H1 (cell line): Measurements from ENCODE around the gene FERMT1. TPM values are rescaled to one million over a fixed set of nuclear protein-coding genes. Genes with fewer than 3 reads are reported as not detected.

Experiments used
- CTCF ChIA-PET: fragments of 300-600 bp; sonication (Branson Sonifier 250); formaldehyde crosslinking; loops from one replicate; lab custom pipeline; 2021; ENCODE audit not compliant: partially characterized antibody; lab: Charles Lee
- POLR2A ChIA-PET: fragments of 300-600 bp; sonication (Branson Sonifier 250); formaldehyde crosslinking; loops from one replicate; lab custom pipeline; 2021; ENCODE audit warnings: inconsistent platforms; ENCODE audit not compliant: partially characterized antibody; lab: Charles Lee
- DNase-seq, 2 experiments: peaks; one replicate each; pipeline versions ENCODE4 v3.0.0 to v3.0.0-alpha.2; 2010 to 2022; ENCODE audit warnings: low spot score in 2 of 2, low read depth in 1 of 2, mixed read lengths in 1 of 2
- FAIRE-seq: peaks from 2 replicates; lab custom pipeline; 2011; peaks lifted over from hg19 to GRCh38; lab: Jason Lieb, UNC
- H2AFZ ChIP-seq: 2 replicates; pipeline ENCODE4 v1.8.1; 2012; ENCODE audit warnings: low read length, inconsistent platforms
- H2AK5ac ChIP-seq: 2 replicates; pipeline ENCODE4 v1.6.1; 2013; ENCODE audit warnings: low read depth, low read length
- H2BK120ac ChIP-seq: replicated peaks from 2 replicates; pipeline ENCODE3; 2013; ENCODE audit warnings: low read depth, low read length, inconsistent platforms
- H2BK12ac ChIP-seq: 2 replicates; pipeline ENCODE4 v1.6.1; 2013; ENCODE audit warnings: low read depth, low read length
- H2BK15ac ChIP-seq: 2 replicates; pipeline ENCODE4 v1.6.1; 2013; ENCODE audit warnings: low read length
- H2BK20ac ChIP-seq: 2 replicates; pipeline ENCODE4 v1.6.1; 2013; ENCODE audit warnings: low read length
- H2BK5ac ChIP-seq: 2 replicates; pipeline ENCODE4 v1.6.1; 2013; ENCODE audit warnings: low read depth, low read length
- H3K14ac ChIP-seq: 2 replicates; pipeline ENCODE4 v1.6.1; 2013; ENCODE audit warnings: inconsistent platforms; ENCODE audit not compliant: insufficient read length
- H3K18ac ChIP-seq: 2 replicates; pipeline ENCODE4 v1.6.1; 2013; ENCODE audit warnings: low read length; ENCODE audit errors: extremely low read depth
- H3K23ac ChIP-seq: 2 replicates; pipeline ENCODE4 v1.6.1; 2013; ENCODE audit warnings: inconsistent platforms; ENCODE audit not compliant: insufficient read length
- H3K23me2 ChIP-seq: 2 replicates; pipeline ENCODE4 v1.6.1; 2013; ENCODE audit warnings: low read depth, low read length
- H3K27ac ChIP-seq: 2 replicates; pipeline ENCODE4 v1.6.1; 2011; ENCODE audit warnings: low read depth, low read length, inconsistent platforms
- H3K27me3 ChIP-seq, 4 experiments: replicated peaks in 1 of 4; 1 replicate in 1 of 4; 2 replicates in 3 of 4; pipeline versions ENCODE4 v1.6.1 to v1.8.1; 2011 to 2013; ENCODE audit warnings: low read length in 3 of 4, mild to moderate bottlenecking in 3 of 4, inconsistent platforms in 2 of 4, mixed read lengths in 2 of 4, moderate library complexity in 1 of 4; ENCODE audit not compliant: control insufficient read depth in 3 of 4, insufficient read depth in 3 of 4; ENCODE audit errors: extremely low read depth in 1 of 4
- H3K36me3 ChIP-seq, 4 experiments: 2 replicates each; pipeline versions ENCODE4 v1.6.1 to v1.8.1; 2011 to 2013; ENCODE audit warnings: mild to moderate bottlenecking in 4 of 4, low read length in 3 of 4, moderate library complexity in 2 of 4, control low read depth in 1 of 4, inconsistent platforms in 1 of 4; ENCODE audit not compliant: insufficient read depth in 4 of 4, control insufficient read depth in 2 of 4
- H3K4ac ChIP-seq: replicated peaks from 2 replicates; pipeline ENCODE3; 2013; ENCODE audit warnings: low read length, low read depth, mixed read lengths, inconsistent platforms; ENCODE audit not compliant: insufficient read length
- H3K4me1 ChIP-seq, 4 experiments: replicated peaks in 1 of 4; 1 replicate in 1 of 4; 2 replicates in 3 of 4; pipeline versions ENCODE4 v1.6.1 to v1.8.1; 2011 to 2013; ENCODE audit warnings: low read length in 3 of 4, inconsistent platforms in 2 of 4, mixed read lengths in 1 of 4; ENCODE audit not compliant: insufficient read depth in 4 of 4, control insufficient read depth in 3 of 4
- H3K4me2 ChIP-seq, 2 experiments: 2 replicates each; pipeline versions ENCODE4 v1.6.1 to v1.8.1; 2011 to 2013; ENCODE audit warnings: low read depth in 2 of 2, low read length in 2 of 2, control low read depth in 1 of 2, inconsistent platforms in 1 of 2, mild to moderate bottlenecking in 1 of 2; ENCODE audit not compliant: insufficient read depth in 1 of 2
- H3K4me3 ChIP-seq, 4 experiments: fragments of 200-600, 300-600 bp in 1 of 4; sonication (generic), shearing (Covaris generic), sonication (Bioruptor Twin) in 1 of 4; 2 replicates each; pipeline versions ENCODE4 v1.5.1 to v1.8.1; 2011 to 2016; ENCODE audit warnings: low read length in 4 of 4, low read depth in 3 of 4, control low read depth in 2 of 4, inconsistent platforms in 2 of 4, mild to moderate bottlenecking in 2 of 4, mixed read lengths in 1 of 4, moderate library complexity in 1 of 4; ENCODE audit not compliant: insufficient read depth in 2 of 4; ENCODE audit errors: extremely low read depth in 1 of 4
- H3K56ac ChIP-seq: replicated peaks from 2 replicates; pipeline ENCODE3; 2013; ENCODE audit warnings: low read depth, mild to moderate bottlenecking, mixed read lengths, low read length, inconsistent platforms; ENCODE audit not compliant: insufficient read length
- H3K79me1 ChIP-seq: 2 replicates; pipeline ENCODE4 v1.6.1; 2013; ENCODE audit warnings: low read depth, low read length, control low read depth
- H3K79me2 ChIP-seq, 2 experiments: 2 replicates each; pipeline versions ENCODE4 v1.6.1 to v1.8.1; 2012 to 2013; ENCODE audit warnings: low read length in 2 of 2, mild to moderate bottlenecking in 2 of 2, inconsistent platforms in 1 of 2; ENCODE audit not compliant: insufficient read depth in 2 of 2, control insufficient read depth in 1 of 2
- H3K9ac ChIP-seq, 4 experiments: replicated peaks in 1 of 4; 1 replicate in 1 of 4; 2 replicates in 3 of 4; pipeline versions ENCODE4 v1.6.1 to v1.8.1; 2011 to 2013; ENCODE audit warnings: low read depth in 3 of 4, low read length in 3 of 4, control low read depth in 2 of 4, mild to moderate bottlenecking in 2 of 4, moderate library complexity in 2 of 4, inconsistent platforms in 1 of 4; ENCODE audit errors: extremely low read depth in 1 of 4
- H3K9me3 ChIP-seq, 2 experiments: 2 replicates each; pipeline versions ENCODE4 v1.6.1 to v1.8.1; 2012 to 2013; ENCODE audit warnings: mild to moderate bottlenecking in 2 of 2, moderate library complexity in 2 of 2, control low read depth in 1 of 2, inconsistent platforms in 1 of 2, low read depth in 1 of 2, low read length in 1 of 2, mixed read lengths in 1 of 2; ENCODE audit not compliant: insufficient read depth in 2 of 2
- H4K20me1 ChIP-seq, 2 experiments: replicated peaks in 1 of 2; 2 replicates each; pipeline versions ENCODE3 to v1.8.1; 2011 to 2013; ENCODE audit warnings: inconsistent platforms in 2 of 2, low read length in 2 of 2, mild to moderate bottlenecking in 1 of 2; ENCODE audit not compliant: insufficient read depth in 2 of 2, control insufficient read depth in 1 of 2
- H4K5ac ChIP-seq: 2 replicates; pipeline ENCODE4 v1.6.1; 2013; ENCODE audit warnings: low read length, low read depth, mixed read lengths, inconsistent platforms; ENCODE audit not compliant: insufficient read length
- H4K8ac ChIP-seq: 2 replicates; pipeline ENCODE4 v1.8.0; 2013; ENCODE audit warnings: mild to moderate bottlenecking, moderate library complexity, low read length, inconsistent platforms; ENCODE audit not compliant: insufficient read depth; ENCODE audit errors: extremely low read depth
- H4K91ac ChIP-seq: replicated peaks from 2 replicates; pipeline ENCODE3; 2013; ENCODE audit warnings: low read length, mixed read lengths, inconsistent platforms; ENCODE audit not compliant: insufficient read length
- CHD1 ChIP-seq: IDR thresholded peaks from 2 replicates; pipeline ENCODE4 v1.6.1; 2012; ENCODE audit warnings: low read depth, low read length, improper control_type of control experiment
- CHD2 ChIP-seq: IDR thresholded peaks from 2 replicates; pipeline ENCODE4 v1.6.1; 2012; ENCODE audit warnings: low read length, improper control_type of control experiment
- HDAC6 ChIP-seq: IDR thresholded peaks from one replicate; pipeline ENCODE4 v1.7.1; 2012; ENCODE audit warnings: low read depth, mild to moderate bottlenecking, inconsistent platforms, low read length, moderate library complexity
- RAD21 ChIP-seq, 2 experiments: IDR thresholded peaks in 1 of 2; conservative IDR thresholded peaks in 1 of 2; 2 replicates each; pipeline ENCODE4 v1.6.1; 2011; ENCODE audit warnings: low read depth in 2 of 2, low read length in 2 of 2, improper control_type of control experiment in 1 of 2, inconsistent platforms in 1 of 2, mild to moderate bottlenecking in 1 of 2, moderate library complexity in 1 of 2
- SRF ChIP-seq: IDR thresholded peaks from 2 replicates; pipeline ENCODE4 v1.6.1; 2011; ENCODE audit warnings: mild to moderate bottlenecking, low read depth, low read length, moderate library complexity
- TAF7 ChIP-seq: optimal IDR thresholded peaks from 2 replicates; pipeline ENCODE3; 2011; ENCODE audit warnings: low read depth, mild to moderate bottlenecking, inconsistent platforms, low read length, moderate library complexity, borderline replicate concordance
- TEAD4 ChIP-seq: IDR thresholded peaks from 2 replicates; pipeline ENCODE4 v1.6.1; 2012; ENCODE audit warnings: low read depth, low read length, inconsistent platforms, mixed read lengths
- polyA plus RNA-seq, 7 experiments: library from polyadenylated mRNA; depleted of rRNA in 3 of 7; stranded (reverse) in 5 of 7; unstranded in 2 of 7; fragments of >200 nt in 5 of 7; fragments of 200-250 nt in 2 of 7; gene quantifications; 1 replicate in 5 of 7; 2 replicates in 1 of 7; 4 replicates in 1 of 7; pipeline versions ENCODE4 v1.2.1 to v1.2.3, GENCODE V29; 2011 to 2013; ENCODE audit warnings: missing spikeins in 2 of 7, mixed read lengths in 2 of 7
- total RNA-seq: library from RNA; stranded (reverse); fragmentation: NEBNext Ultra II Directional; extraction: Animal tissue kit (Norgen Biotek cat#: 25700); gene quantifications from 2 replicates; pipeline ENCODE4 v1.2.1, GENCODE V29; 2021

The FERMT1 gene
- total and polyA plus RNA-seq, 2 of the 8 experiments (the other 6 are each of a cell fraction or from before 2014, with no cell fraction given) = 4.2 to 17.8 TPM

DNA sequence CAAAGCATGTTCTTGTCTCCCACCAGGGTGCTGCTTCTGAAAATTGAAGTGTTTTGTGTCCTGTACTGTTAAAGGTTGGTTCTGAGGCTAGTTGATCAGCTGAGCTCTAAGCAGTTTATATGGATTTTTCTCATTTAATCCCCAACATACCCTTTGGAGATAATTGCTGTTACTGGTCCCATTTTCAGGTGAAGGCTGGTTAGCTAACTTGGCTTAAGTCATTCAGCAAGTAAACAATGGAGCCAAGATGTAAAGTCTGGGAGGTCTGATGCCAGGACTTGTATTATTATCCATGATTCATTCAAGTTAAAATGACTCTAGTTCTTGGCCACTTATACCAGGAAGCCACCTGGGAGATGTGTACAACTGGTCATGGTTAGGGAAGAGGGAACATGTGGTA is 42.5 kb upstream of the FERMT1 start:
- Histone ChIP-seq H3K27ac (no peak overlapping the region), H3K4me3 (no peak overlapping the region), H2BK20ac (no peak overlapping the region), H3K56ac (no peak overlapping the region)
- TF ChIP-seq TEAD4 = no peak
- TF ChIP-seq TAF7 = no peak
- TF ChIP-seq SRF = no peak
- TF ChIP-seq CHD1 = no peak
- TF ChIP-seq CHD2 = no peak
- no peak for TF ChIP-seq HDAC6
- no peak for TF ChIP-seq RAD21 (IDR thresholded peaks at IDR 0.05 in 1 of 2, conservative IDR thresholded peaks at IDR 0.05 in 1 of 2; ENCODE audit: low read depth in 2 of 2, low read length in 2 of 2)
- TF ChIP-seq, all 59 proteins: peak for 0
- Histone ChIP-seq H3K18ac (no peak overlapping the region), H3K23me2 (no peaks in the 10 kb centered on the region), H3K27me3 (no peaks in the 10 kb centered on the region), H2BK120ac (no peak overlapping the region), H3K23ac (no peak overlapping the region), H2BK15ac (no peak overlapping the region), H3K14ac (no peak overlapping the region), H4K91ac (no peak overlapping the region), H3K4me1 (no peaks in the 10 kb centered on the region), H3K79me1 (no peaks in the 10 kb centered on the region), H4K20me1 (no peaks in the 10 kb centered on the region), H3K4me2 (no peak overlapping the region), H4K5ac (no peak overlapping the region), H2AK5ac (no peak overlapping the region), H2BK5ac (no peak overlapping the region), H3K9ac (no peak overlapping the region), H3K36me3 (no peaks in the 10 kb centered on the region), H2AFZ (no peak overlapping the region), H4K8ac (no peak overlapping the region), H2BK12ac (no peak overlapping the region), H3K9me3 (peaks cover 0 to 8% of the 10 kb centered on the region in 2 experiments; a peak in 1 of 4 replicates), H3K4ac (no peak overlapping the region), H3K79me2 (no peaks in the 10 kb centered on the region)
- FAIRE-seq (no peak), DNase-seq (no peak)
- ChIA-PET CTCF (no interaction called here), POLR2A (no interaction called here)
